ENCODE results near the gene PIK3IP1.
"Not testable (repeated sequence)": the region's sequence is repeated elsewhere in the genome, so short reads cannot be mapped to it uniquely, and the experiment has no call there.

The PIK3IP1 gene

GRCh38 chr22:31292236-31292989, at the start of gene PIK3IP1:
Gene PIK3IP1 (minus strand): TSS chr22:31292488. CDS start chr22:31292344, 144 bp downstream.
- peak; percentile 76 for DNase-seq (ENCODE audit: low read depth)

GRCh38 chr22:31341386-31342088, 49.2 kb upstream of the PIK3IP1 start:
- no peak for DNase-seq (ENCODE audit: low read depth)

DNA sequence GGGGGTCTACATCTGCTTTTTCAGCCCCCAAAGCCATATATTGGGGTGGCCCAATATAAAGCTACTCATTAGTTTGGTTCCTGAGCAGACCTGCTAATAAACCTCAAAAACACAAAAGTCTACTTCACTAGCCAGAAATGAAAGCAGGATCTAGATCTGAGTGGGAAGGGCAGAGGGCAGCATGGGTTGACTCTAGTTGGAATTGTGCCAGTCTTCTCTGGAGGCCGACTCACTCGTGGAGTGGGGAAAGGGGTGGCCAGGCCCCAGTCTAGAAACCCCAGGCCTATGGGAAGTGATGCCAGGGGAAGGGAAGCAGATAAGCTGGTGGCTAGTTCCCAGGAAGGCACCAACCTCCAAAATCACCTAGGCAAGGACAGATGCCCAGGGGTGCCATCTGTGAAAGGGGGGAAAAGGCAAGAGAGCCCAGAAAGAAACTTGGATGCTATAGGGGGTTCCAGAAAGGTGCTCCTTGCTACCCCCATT, 48.5 kb upstream of the PIK3IP1 start:
- no peak for DNase-seq (ENCODE audit: low read depth)

DNA sequence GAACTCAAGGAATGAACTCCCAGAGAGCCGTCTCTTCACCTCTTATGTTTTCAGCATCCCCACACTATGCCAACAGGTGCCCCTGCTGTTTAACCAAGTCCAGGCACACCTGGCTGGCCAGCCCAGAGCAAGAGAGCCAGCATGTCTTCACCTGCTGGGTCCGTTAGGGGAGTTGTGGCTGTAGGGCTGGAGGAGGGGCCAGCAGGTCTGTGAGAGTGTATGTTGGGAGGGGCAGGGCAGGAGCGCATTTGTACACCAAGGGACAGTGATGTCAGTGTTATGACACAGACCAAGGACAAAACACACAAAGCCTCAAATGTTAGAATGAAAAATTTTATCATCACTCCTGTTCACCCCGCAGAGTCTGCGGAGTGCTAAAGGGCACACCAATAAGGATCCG, 48.1 kb upstream of the PIK3IP1 start:
- no peak for DNase-seq (ENCODE audit: low read depth)

- DNase-seq (ENCODE audit: low read depth): no peak
These were observed 47.0 kb upstream of the PIK3IP1 start for GRCh38 chr22:31339148-31339832.

DNA sequence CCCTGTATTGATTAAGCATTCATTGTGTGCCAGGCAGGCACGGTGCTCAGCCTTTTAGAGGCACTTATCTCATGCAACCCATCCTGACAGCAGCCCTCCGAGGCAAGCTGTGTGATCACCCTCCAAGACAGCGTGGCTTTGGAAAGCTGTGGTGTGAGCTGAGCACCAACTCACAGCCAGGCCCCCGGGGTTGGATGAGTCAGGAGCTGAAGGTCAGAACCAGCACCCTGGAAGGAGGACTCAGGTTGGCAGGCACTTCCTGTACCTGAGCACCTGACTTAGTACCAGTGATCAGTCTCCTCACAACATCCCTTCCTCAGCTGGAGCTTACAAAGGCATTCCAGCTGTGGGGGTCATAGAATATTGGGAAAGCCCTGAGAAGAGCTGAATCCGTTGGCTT, 44.9 kb upstream of the PIK3IP1 start:
- DNase-seq (ENCODE audit: low read depth): peak; percentile 17

DNA sequence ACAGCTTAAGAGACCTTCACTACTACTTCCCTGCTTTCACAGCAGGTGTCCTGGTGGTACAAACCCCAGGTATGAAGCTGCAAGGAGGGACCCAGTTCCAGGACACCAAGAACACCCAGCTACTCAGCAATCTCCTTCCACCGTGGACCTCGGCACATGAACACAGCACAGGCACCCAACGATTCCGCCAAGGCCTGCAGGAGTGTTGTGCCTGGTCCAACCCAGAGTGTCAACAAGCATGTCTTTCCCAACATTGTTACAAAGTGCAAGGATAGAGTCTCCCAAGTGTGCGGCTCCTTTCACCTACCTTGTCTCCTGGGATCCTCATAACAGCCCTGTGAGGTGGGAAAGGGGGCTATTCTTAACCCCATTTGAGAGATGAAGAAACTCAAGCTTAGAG, 42.0 kb upstream of the PIK3IP1 start:
- DNase-seq (ENCODE audit: low read depth): no peak

DNA sequence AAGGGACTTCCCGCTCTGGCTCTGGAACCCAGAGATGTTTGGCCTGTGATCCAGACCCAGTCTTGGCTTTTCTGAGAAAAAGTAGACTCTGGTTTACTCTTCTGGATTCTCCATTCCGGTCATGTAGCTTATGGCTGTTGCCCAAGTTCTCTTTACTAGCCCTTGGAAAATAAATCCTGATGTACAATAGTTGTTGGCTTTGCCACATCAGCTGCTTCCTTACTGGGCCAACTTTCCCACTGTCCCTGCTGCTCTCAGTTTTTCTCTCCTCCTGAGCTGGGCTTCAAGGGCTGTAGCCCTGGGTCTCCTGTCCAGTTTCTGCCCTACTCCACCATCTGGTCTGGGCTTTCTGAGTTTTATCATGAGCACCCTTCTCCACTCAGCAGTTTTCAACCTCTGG, 41.4 kb upstream of the PIK3IP1 start:
- DNase-seq (ENCODE audit: low read depth): no peak

- DNase-seq (ENCODE audit: low read depth): no peak
These were observed 40.6 kb upstream of the PIK3IP1 start for GRCh38 chr22:31332886-31333285.

GRCh38 chr22:31332010-31332409, 39.7 kb upstream of the PIK3IP1 start:
- DNase-seq (ENCODE audit: low read depth): no peak

DNA sequence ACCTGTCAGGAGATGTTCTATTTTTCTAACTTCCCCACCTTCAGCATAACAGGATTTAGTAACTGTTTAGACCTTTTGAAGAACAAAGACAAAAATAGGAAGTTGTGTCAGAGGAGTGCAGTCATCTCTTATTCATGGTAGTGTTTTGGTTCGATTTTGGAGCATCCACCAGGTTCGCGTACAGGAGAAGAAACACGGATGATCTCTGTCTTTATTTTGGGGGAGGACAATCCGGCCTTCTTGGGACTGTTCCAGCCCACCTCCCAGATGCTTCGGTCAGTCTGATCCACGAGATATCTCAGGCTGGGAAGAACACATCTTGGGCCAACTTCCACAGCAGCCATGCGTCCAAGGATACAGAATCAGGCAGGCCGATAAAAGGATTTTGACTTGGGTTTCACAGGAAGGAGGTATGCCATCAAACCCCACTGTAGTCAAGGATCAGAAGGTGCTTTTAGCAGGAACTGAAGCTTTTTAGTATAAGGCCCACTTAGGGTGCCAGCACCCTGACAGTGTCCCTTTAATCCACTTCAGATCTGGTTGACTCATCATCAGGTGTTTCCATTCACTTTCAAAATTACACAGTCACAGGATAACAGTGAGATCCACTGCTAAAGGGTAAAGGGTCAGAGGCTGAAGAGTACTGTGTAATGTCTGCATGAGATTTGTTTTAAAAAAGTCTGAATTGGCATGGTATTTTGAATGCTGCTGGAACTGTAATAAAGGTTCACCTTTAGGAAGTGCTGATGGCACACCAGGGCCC, 37.3 kb upstream of the PIK3IP1 start:
- no peak for DNase-seq (ENCODE audit: low read depth)

DNA sequence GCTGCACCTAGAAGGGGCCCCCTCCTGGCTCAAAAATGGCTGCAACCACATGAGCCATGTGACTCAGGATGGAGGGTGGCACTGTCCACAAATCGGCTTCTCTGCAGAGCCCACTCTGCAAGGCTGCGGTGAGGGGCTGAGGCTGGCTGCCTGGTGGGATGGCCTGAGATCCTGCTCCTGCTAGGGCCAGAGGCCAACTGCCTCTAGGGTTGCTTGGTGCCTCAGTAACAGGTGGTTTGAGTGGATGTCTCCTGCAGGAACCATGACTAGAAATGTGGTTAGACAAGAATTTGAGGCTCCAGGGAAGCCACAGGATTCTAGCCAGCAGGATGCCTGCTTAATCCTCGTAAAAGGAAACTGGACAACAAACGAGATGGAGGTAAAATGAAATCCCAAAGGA, 36.7 kb upstream of the PIK3IP1 start:
- DNase-seq (ENCODE audit: low read depth): no peak

- no peak for DNase-seq (ENCODE audit: low read depth)
These were observed 36.3 kb upstream of the PIK3IP1 start for GRCh38 chr22:31328544-31328960.

DNA sequence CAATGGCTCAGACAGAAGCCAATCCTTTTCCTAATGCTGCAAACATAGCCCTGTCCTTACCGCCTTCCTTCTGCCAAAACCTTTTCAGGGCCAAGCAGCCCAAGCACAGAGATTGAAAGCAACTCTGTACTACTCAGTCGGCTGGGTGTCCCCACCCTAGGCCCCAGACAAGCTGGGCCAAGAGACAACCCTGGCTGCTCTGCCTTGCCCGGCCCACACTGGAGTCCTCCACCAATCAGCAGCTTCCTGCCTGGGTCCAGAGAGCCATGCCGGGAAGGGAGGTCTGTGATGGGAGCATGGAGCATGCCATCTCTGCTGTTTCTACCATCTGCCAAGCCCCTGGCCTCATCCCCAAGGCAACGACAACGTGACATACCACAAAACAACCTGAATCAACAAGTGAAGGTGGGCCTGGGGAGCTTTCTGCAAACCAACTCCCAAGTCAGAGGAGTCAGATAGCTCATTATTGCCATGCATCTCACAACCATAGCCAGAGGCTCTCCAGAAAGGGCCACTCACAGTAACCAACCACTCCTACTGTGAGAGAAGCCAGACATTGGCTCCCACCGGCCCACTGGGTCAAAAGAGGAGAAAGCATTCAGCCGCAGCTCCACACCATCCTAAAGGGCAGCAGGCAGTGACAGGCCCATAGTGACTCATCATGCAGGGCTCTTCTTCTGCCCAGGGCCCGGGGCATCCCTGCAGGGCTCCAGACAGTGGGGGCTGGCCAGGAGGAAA, 35.7 kb upstream of the PIK3IP1 start:
- DNase-seq (ENCODE audit: low read depth): no peak

DNA sequence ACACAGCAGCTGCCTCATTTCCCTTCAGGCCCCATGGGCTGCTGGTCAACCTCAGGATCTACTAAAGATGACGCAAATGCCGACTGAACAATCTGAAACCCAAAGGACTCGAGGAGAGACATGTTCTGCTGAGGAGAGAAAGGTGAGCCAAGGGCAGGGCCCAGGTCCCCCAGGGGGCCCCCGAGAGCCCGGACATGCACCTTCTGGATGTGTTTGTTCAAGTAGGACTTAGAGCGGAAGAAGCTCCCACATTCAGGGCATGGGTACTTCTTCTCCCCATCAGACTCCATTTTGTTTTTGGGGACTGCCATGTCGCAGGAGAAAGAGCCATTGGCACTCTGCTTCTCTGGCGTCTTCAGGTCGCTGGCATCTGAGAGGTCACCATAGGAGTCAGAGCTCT, 34.6 kb upstream of the PIK3IP1 start:
- no peak for DNase-seq (ENCODE audit: low read depth)

DNA sequence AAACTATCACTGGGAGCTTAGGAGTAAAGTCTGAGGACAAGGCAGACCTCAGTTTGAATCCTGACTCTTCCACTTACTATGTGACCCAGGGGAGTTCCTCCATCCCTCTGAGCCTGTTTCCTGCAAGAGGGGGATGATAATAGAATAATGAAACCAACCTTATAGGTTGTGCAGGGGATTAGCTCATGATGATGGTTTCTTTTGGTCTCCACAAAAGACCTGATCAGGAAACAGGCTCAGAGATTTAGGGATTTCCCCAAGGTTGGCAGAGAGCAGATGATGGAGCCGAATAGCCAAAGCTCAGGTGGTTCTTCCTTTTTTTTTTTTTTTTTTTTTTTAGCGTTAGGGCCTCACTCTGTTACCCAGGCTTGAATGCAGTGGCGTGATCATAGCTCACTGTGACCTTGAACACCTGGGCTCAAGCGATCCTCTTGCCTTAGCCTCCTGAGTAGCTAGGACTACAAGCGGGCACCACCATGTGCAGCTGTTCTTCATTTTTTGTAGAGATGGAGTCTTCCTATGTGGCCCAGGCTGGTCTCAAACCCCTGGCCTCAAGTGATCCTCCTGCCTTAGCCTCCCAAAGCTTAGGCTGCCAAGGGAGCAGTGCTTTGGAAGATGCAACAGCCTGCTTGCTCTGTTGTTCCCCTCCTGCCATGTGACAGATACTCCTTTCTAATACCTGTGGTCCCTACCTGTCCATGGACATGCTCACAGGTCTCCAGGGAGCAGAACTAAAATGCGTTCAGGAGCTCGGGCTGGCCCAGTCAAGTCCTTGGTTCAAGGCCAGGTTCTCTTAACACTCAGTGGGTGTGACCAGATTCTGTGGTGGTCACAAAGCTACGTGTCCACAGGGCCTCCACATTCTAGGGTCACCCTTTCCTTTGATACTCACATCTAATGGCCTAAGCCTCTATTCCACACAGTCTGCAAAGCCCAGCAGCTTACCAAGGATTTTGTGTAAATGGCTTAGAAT, 31.6 kb upstream of the PIK3IP1 start:
- DNase-seq (ENCODE audit: low read depth): no peak

DNA sequence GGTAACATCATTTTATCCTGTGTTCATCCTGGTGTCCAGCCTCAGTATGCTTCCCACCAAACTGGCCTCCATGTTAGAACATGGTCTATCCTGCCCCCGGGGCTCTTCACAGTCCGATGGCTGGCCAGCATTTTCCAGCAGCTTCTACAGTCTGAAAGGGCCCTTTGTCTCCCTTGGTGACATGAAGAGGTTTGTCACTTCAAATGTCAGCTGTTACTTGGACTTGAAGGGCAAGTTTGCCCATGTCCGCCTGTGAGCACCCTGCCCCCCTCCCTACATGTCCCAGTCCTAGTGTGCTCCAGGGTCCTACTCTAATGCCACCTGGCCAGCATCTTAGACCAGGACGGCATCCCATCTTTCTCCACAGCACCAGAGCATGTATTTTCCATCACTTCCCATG, 29.1 kb upstream of the PIK3IP1 start:
- no peak for DNase-seq (ENCODE audit: low read depth)

DNA sequence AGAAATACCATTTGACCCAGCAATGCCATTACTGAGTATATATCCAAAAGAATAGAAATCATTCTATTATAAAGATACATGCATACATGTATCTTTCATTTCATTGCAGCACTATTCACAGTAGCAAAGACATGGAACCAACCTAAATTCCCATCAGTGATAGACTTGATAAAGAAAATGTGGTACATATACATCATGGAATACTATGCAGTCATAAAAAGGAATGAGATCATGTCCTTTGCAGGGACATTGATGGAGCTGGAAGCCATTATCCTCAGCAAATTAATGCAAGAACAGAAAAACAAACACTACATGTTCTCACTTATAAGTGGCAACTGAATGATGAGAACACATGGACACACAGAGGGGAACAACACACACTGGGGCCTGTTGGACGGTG, 21.9 kb upstream of the PIK3IP1 start:
- DNase-seq (ENCODE audit: low read depth): not testable (repeated sequence)

DNA sequence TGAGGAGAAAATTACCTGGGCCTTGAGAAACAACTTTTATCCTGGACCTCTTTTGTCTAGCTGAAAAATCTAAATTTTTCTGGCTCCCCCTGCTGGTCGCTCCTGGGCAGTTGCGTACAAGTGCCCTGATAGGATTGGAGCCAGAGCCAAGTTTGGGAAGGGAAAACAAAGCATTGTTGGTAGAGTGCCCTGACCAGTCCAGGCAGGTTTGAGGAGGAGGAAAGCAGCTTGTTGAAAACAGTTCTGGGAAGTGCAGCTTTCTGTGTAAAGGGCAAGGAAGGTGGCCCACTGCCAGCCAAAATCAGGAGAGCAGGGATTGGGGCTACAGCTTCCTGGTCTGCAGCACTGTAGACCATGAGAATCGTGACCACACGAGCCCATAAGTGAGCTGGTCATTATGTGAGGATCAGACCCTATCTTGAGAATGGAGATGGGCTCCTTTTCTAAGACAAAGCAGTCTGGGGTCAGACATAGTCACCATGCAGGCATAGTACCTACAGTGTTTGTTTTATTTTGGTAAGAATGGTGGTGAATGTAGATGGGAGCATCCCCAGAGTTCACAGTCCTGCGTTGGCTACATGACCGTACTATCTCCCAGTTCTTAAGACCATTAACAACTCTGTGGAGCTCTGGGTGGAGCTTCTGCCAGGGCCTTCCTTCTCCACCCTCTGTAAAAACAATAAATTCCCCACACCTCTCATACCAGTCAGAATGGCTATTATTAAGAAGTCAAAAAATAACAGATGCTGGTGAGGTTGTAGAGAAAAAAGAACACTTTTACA, 21.3 kb upstream of the PIK3IP1 start:
- peak; percentile 40 for DNase-seq (ENCODE audit: low read depth)
